ENCODE measurements around the gene ATG4C.
"Not testable (repeated sequence)": the region's sequence is repeated elsewhere in the genome, so short reads cannot be mapped to it uniquely, and the experiment has no call there.

DNA sequence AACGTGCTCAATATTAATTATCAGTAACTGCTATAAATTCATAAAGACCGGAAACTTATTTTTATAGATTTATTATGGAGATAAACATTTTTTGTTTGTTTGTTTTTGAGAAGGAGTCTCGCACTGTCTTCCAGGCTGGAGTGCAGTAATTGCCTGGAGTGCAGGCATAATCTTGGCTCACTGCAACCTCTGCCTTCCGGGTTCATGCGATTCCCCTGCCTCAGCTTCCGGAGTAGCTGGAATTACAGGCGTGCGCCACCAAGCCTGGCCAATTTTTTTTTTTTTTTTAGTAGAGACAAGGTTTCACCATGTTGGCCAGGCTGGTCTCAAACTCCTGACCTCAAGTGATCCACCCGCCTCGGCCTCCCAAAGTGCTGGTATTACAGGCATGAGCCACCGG lies 15.4 kb upstream of the ATG4C start:
- TF ChIP-seq, protein P1, sequence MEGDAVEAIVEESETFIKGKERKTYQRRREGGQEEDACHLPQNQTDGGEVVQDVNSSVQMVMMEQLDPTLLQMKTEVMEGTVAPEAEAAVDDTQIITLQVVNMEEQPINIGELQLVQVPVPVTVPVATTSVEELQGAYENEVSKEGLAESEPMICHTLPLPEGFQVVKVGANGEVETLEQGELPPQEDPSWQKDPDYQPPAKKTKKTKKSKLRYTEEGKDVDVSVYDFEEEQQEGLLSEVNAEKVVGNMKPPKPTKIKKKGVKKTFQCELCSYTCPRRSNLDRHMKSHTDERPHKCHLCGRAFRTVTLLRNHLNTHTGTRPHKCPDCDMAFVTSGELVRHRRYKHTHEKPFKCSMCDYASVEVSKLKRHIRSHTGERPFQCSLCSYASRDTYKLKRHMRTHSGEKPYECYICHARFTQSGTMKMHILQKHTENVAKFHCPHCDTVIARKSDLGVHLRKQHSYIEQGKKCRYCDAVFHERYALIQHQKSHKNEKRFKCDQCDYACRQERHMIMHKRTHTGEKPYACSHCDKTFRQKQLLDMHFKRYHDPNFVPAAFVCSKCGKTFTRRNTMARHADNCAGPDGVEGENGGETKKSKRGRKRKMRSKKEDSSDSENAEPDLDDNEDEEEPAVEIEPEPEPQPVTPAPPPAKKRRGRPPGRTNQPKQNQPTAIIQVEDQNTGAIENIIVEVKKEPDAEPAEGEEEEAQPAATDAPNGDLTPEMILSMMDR (conservative IDR thresholded peaks at IDR 0.05): not testable (repeated sequence)
- TF ChIP-seq ZFX (IDR thresholded peaks at IDR 0.05): not testable (repeated sequence)
